ENCODE data around the gene TOX2.

Gene TOX2

DNA sequence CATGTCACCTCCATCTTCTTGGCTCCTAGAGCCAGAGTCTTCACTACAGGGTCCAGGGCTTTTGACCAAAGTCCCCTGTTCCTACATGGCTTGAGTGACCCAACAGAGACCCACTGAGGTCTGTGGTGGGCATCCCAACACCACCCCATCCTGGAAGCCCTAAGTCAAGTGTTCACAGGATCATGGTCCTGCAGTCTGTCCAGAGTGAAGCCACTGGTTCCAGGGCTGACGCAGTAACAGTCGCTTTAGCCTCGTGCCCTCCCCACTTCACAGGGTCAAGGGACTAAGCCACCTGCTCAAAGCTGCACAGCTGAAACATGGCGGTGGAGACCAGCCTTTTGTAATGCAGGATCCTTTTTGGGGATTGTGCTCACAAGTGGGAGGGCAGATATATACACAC, 138.4 kb downstream of the TOX2 start:
- Histone ChIP-seq H3K4me1 (ENCODE audit: control insufficient read depth, insufficient read depth, low read length) (no peaks in the 10 kb centered on the region), H3K27ac (ENCODE audit: extremely low read depth, low read depth, low read length) (no peak overlapping the region), H3K36me3 (ENCODE audit: control insufficient read depth in 2 of 2, insufficient read depth in 1 of 2, low read length in 2 of 2) (peaks cover 0 to 7% of the 10 kb centered on the region in 2 experiments; a peak in 1 of 3 replicates), H3K9me3 (ENCODE audit: control insufficient read depth, insufficient read depth, low read depth, low read length) (no peaks in the 10 kb centered on the region), H3K4me3 (ENCODE audit: low read depth, low read length) (no peak overlapping the region)
- TF ChIP-seq, protein P1, sequence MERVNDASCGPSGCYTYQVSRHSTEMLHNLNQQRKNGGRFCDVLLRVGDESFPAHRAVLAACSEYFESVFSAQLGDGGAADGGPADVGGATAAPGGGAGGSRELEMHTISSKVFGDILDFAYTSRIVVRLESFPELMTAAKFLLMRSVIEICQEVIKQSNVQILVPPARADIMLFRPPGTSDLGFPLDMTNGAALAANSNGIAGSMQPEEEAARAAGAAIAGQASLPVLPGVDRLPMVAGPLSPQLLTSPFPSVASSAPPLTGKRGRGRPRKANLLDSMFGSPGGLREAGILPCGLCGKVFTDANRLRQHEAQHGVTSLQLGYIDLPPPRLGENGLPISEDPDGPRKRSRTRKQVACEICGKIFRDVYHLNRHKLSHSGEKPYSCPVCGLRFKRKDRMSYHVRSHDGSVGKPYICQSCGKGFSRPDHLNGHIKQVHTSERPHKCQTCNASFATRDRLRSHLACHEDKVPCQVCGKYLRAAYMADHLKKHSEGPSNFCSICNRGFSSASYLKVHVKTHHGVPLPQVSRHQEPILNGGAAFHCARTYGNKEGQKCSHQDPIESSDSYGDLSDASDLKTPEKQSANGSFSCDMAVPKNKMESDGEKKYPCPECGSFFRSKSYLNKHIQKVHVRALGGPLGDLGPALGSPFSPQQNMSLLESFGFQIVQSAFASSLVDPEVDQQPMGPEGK (tag by site-specific recombination; IDR thresholded peaks at IDR 0.05), result no peak
- TF ChIP-seq ZNF76 (tag by site-specific recombination; IDR thresholded peaks at IDR 0.05; ENCODE audit: borderline replicate concordance, low read depth) (no peak), ZNF48 (tag by site-specific recombination; IDR thresholded peaks at IDR 0.05) (no peak), ZNF157 (tag by site-specific recombination; IDR thresholded peaks at IDR 0.05) (no peak), ZNF221 (tag by site-specific recombination; IDR thresholded peaks at IDR 0.05; ENCODE audit: borderline replicate concordance) (no peak), ZNF571 (tag by site-specific recombination; IDR thresholded peaks at IDR 0.05) (no peak), ZNF394 (tag by site-specific recombination; IDR thresholded peaks at IDR 0.05; ENCODE audit: borderline replicate concordance) (no peak), KLF1 (tag by site-specific recombination; IDR thresholded peaks at IDR 0.05) (no peak), ZNF501 (tag by site-specific recombination; IDR thresholded peaks at IDR 0.05) (no peak), ZFHX2 (tag by site-specific recombination; conservative IDR thresholded peaks at IDR 0.05) (no peak), SCRT2 (tag by site-specific recombination; IDR thresholded peaks at IDR 0.05) (no peak)
- ChIA-PET POLR2A (no interaction called here), CTCF (no interaction called here)

DNA sequence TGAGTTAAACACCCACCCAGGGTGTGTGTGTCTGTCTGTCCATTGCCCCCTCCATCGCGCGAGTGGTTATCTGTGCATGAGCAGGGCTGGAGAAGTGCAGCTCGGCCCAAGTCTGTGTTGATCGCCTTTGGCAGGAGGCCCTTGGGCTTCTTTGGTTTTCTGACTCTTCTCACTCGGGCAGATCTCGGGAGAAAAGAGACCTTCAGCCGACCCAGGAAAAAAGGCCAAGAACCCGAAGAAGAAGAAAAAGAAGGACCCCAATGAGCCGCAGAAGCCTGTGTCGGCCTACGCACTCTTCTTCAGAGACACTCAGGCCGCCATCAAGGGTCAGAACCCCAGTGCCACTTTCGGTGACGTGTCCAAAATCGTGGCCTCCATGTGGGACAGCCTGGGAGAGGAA, 139.5 kb downstream of the TOX2 start:
- TF ChIP-seq ZNF133 (tag by site-specific recombination; IDR thresholded peaks at IDR 0.05) (no peak), MEIS1 (CRISPR knock-in tag; IDR thresholded peaks at IDR 0.05; ENCODE audit: borderline replicate concordance) (no peak), ZNF404 (tag by site-specific recombination; IDR thresholded peaks at IDR 0.05) (no peak), ZNF837 (tag by site-specific recombination; IDR thresholded peaks at IDR 0.05) (no peak), ZNF19 (tag by site-specific recombination; IDR thresholded peaks at IDR 0.05; ENCODE audit: low read depth) (no peak), ZNF223 (tag by site-specific recombination; IDR thresholded peaks at IDR 0.05) (no peak), ZNF138 (tag by site-specific recombination; IDR thresholded peaks at IDR 0.05; ENCODE audit: borderline replicate concordance) (no peak), ZNF701 (tag by site-specific recombination; IDR thresholded peaks at IDR 0.05) (no peak), ZNF10 (tag by site-specific recombination; IDR thresholded peaks at IDR 0.05) (no peak), ZNF664 (tag by site-specific recombination; IDR thresholded peaks at IDR 0.05) (no peak), ZNF266 (tag by site-specific recombination; IDR thresholded peaks at IDR 0.05; ENCODE audit: low read depth) (no peak), FEZF1 (tag by site-specific recombination; IDR thresholded peaks at IDR 0.05) (no peak), ZNF473 (tag by site-specific recombination; IDR thresholded peaks at IDR 0.05) (no peak)
- TF ChIP-seq, protein P2, sequence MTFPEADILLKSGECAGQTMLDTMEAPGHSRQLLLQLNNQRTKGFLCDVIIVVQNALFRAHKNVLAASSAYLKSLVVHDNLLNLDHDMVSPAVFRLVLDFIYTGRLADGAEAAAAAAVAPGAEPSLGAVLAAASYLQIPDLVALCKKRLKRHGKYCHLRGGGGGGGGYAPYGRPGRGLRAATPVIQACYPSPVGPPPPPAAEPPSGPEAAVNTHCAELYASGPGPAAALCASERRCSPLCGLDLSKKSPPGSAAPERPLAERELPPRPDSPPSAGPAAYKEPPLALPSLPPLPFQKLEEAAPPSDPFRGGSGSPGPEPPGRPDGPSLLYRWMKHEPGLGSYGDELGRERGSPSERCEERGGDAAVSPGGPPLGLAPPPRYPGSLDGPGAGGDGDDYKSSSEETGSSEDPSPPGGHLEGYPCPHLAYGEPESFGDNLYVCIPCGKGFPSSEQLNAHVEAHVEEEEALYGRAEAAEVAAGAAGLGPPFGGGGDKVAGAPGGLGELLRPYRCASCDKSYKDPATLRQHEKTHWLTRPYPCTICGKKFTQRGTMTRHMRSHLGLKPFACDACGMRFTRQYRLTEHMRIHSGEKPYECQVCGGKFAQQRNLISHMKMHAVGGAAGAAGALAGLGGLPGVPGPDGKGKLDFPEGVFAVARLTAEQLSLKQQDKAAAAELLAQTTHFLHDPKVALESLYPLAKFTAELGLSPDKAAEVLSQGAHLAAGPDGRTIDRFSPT (tag by site-specific recombination; IDR thresholded peaks at IDR 0.05), result no peak
- TF ChIP-seq, protein P3, sequence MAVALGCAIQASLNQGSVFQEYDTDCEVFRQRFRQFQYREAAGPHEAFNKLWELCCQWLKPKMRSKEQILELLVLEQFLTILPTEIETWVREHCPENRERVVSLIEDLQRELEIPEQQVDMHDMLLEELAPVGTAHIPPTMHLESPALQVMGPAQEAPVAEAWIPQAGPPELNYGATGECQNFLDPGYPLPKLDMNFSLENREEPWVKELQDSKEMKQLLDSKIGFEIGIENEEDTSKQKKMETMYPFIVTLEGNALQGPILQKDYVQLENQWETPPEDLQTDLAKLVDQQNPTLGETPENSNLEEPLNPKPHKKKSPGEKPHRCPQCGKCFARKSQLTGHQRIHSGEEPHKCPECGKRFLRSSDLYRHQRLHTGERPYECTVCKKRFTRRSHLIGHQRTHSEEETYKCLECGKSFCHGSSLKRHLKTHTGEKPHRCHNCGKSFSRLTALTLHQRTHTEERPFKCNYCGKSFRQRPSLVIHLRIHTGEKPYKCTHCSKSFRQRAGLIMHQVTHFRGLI (tag by site-specific recombination; IDR thresholded peaks at IDR 0.05), result no peak
- Histone ChIP-seq H3K4me3 (ENCODE audit: low read depth, low read length) (no peak overlapping the region), H3K36me3 (ENCODE audit: control insufficient read depth in 2 of 2, insufficient read depth in 1 of 2, low read length in 2 of 2) (peaks cover 0 to 7% of the 10 kb centered on the region in 2 experiments; a peak in 1 of 3 replicates), H3K9me3 (ENCODE audit: control insufficient read depth, insufficient read depth, low read depth, low read length) (no peaks in the 10 kb centered on the region), H3K4me1 (ENCODE audit: control insufficient read depth, insufficient read depth, low read length) (no peaks in the 10 kb centered on the region), H3K27ac (ENCODE audit: extremely low read depth, low read depth, low read length) (no peak overlapping the region)
- ChIA-PET POLR2A (no interaction called here), CTCF (interaction anchor here (0.7 kb wide), 1 partner anchor 16 kb away, joined by 5 read pairs; no protein-coding TSS in a partner anchor)

All from HEK293 (cell line).